ENCODE data around the gene KRTAP8-1.

- no peak for TF ChIP-seq ARNT (IDR thresholded peaks at IDR 0.05)
- no peak for TF ChIP-seq SP1 (IDR thresholded peaks at IDR 0.05)
These were observed 25.5 kb upstream of the KRTAP8-1 start for GRCh38 chr21:30838536-30838935.
